ENCODE results near the gene FXN.
"Not testable (repeated sequence)": the region's sequence is repeated elsewhere in the genome, so short reads cannot be mapped to it uniquely, and the experiment has no call there.

Gene FXN

DNA sequence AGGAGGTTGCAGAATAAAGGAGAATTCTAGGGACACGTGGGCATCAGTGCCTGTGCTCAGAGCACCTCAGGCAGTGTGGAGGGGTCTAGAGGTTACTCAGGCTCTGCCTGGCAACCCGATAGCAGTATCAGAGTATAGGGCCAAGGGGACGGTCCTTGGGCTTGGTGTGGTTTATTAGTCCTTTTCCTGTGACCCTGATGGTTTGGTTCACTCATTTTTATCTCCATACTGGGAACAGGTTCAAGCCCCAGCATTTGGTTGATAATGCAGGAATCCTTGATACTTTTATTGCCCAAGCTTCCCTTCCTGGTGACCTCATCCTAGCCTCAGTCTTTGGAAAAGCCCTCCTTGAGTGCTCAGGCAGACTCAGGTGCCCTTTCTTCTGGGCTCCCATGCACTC, 35.5 kb downstream of the FXN start:
- DNase-seq, result no peak

GRCh38 chr9:69073103-69073502, 37.6 kb downstream of the FXN start:
- DNase-seq, result no peak

- DNase-seq, result no peak
Measured at GRCh38 chr9:69074801-69075200, 39.2 kb downstream of the FXN start.

DNA sequence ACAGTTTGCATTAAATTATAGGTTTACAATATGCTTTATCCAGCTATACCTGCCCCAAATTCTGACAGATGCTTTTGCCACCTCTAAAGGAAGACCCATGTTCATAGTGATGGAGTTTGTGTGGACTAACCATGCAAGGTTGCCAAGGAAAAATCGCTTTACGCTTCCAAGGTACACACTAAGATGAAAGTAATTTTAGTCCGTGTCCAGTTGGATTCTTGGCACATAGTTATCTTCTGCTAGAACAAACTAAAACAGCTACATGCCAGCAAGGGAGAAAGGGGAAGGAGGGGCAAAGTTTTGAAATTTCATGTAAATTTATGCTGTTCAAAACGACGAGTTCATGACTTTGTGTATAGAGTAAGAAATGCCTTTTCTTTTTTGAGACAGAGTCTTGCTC, 41.0 kb downstream of the FXN start:
- DNase-seq, result no peak

GRCh38 chr9:69078069-69078468, 42.5 kb downstream of the FXN start:
- no peak for DNase-seq

GRCh38 chr9:69078581-69078980, 43.0 kb downstream of the FXN start:
- no peak for DNase-seq

- DNase-seq, result no peak
Measured at GRCh38 chr9:69079186-69079585, 43.6 kb downstream of the FXN start.

DNA sequence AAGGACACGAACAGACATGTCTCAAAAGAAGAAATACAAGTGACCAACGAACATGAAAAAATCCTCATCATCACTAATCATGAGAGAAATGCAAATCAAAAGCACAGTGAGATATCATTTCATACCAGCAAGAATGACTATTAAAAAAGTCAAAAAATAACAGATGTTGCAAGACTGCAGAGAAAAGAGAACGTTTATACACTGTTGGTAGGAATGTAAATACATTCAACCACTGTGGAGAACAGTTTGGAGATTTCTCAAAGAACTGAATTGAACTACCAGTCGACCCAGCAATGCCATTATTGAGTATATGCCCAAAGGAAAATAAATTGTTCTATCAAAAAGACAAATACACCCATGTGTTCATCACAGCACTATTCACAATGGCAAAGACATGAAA, 45.7 kb downstream of the FXN start:
- no peak for DNase-seq

- DNase-seq, result no peak
Measured at GRCh38 chr9:69083321-69083720, 47.8 kb downstream of the FXN start.

DNA sequence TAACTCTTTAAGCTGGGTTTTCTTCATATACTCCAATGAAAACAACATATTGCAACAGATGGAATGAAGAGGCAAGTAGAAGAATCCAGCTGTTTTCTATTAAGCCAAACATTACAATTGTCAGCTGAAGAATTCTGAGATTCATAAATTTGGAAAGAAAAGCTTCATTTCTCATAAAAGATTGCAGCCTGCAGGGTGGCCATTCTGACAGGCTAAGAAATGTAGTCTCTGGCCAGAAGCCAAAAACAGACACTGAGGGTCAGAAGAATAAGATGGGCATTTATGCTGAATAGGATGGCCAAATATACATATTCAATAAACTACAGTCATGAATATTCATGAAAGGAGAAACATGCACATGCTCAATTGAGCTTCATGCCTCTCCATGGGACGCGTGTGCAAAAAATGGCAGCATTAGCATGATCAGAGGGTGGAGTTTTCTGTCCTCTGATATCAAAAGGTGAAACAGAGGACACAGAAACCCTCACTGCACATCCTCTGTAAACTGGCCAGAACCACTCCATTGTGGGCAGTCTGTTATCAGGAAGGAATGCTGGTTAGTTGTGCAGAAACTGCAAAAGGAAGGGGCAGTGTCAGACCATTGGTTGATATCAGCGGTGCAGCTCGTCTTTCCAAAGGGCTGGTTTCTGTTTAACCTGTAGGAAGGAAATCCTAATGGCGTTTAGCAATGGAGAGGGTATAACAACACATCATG, 50.2 kb downstream of the FXN start:
- DNase-seq, result no peak

DNA sequence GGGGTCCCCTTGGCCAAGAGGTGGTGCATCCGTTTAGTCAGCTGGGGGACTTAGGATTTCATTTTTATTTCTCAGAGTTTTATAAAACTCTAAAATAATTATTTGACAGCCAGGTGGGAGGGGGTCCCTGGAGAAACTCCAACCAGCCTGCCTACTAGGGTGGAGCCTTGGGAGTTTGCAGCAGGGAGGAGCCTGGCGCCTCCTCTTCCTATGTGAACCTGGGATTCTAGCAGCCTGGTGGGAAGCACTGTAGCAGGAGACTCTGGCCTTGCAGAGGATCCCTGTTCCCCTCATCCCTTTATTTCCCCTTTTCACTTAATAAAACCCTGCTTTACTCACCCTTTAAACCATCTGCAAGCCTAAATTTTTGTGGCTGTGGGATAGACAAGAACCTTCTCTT, 50.8 kb downstream of the FXN start:
- DNase-seq, result no peak

DNA sequence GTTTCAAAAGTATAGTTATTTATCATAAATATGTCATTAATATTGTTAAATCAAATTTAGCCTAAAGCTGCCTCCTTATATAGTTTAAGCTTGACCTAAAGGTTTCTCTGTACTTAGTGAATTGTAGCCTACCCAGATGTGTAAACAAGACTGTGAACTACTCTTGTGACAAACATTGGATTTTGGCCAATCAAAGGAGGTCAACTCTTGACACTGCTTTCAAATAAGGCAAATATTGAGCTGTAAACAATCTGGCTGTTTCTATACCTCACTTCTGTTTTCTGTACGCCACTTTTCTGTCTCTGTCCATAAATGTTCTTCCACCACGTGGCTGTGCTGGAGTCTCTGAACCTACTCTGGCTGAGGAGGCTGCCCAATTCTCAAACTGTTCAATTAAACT, 51.2 kb downstream of the FXN start:
- no peak for DNase-seq

GRCh38 chr9:69089082-69089481, 53.5 kb downstream of the FXN start:
- DNase-seq, result no peak

GRCh38 chr9:69089491-69089890, 53.9 kb downstream of the FXN start:
- DNase-seq, result peak; percentile 52

GRCh38 chr9:69090140-69090750, 54.7 kb downstream of the FXN start:
- no peak for DNase-seq

GRCh38 chr9:69090946-69091345, 55.4 kb downstream of the FXN start:
- DNase-seq, result no peak

DNA sequence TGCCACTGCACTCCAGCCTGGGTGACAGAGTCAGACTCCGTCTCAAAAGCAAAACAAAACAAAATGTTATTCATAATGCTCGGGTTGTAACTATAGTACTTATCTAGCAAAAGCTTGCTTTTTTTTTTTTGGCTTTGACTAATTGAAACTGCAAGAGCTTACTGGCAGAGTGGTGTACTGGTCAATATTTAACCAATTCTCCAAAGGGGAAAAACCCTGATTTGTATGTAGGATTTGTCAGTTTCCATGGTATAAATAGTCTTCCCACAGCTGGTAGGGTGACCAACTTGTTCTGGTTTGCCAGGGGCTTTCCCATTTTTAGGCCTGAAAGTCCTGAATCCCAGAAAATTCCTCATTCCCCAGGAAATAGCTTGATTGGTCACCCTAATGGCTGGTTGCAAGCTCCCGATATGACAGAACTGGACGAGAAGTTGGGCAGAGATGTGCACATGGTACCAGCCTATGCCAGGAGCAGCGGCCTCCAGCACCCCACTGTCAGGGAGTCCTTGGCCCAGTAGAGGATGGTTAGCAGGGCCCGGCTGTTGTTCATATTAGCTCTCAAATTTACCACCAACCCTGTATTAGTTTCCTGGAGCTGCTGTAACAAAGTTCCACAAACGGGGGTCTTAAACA, 58.0 kb downstream of the FXN start:
- DNase-seq, result no peak

GRCh38 chr9:69094361-69095135, 59.0 kb downstream of the FXN start:
- not testable (repeated sequence) for DNase-seq

DNA sequence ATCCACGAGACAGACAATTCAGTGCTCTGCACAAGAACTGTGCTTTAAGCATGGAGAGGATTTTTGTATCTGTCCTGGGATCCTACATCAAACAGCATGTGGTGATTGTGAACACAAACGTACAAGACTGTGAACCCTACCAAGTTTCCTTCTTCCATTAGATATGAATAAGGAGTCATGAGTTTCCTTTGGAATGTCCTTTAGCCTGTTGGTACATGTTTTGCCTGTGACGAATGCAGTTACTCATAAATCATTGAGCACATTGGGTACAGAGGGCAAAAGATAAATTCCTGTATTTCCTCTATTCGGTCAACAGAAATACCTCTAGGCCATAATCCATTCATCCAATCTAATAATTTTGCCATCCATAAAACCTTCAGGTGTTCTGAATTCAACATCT, 61.5 kb downstream of the FXN start:
- DNase-seq, result no peak

GRCh38 chr9:69097923-69098593, 62.5 kb downstream of the FXN start:
- DNase-seq, result no peak

- not testable (repeated sequence) for DNase-seq
Measured at GRCh38 chr9:69103348-69103996, 67.9 kb downstream of the FXN start.

DNA sequence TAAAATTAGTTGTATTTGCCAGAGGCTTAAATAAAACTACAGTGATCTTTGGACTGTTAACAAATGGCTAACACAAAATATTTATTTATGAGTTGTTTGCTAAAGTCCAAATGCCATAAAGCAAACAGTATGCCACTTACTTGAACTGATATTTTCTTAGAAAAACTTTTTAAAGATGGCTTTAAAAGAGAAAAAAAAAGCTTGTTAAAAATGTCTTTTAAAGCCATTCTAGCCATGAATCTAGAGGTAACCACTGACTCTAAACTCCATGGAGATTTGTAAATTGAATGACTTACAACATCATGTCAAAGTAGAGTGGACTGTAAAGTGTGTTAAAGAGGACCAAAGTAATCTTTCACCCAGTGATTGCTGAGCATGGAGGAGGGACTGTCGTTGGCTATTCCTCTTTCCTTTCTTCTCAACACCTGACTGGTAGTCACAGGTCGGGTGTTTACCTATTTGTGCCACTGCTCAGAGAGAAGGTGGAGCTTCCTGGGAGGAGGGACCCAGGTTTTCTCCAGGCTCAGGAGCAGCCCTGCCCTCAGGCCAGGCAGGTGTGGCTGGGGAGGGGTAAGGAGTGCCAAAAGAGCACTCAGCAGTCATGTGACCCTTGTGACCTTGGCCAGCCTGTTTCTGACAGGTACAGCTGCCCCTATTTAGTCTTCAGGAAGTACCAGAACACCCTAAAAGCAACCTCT, 69.4 kb downstream of the FXN start:
- DNase-seq, result peak; percentile 92
